Thoracic aorta (tissue), 2 donors: Measurements from ENCODE around the gene ATE1. TPM values are rescaled to one million over a fixed set of nuclear protein-coding genes. Genes with fewer than 3 reads are reported as not detected.

Experiments
- ATAC-seq: fragments of 150-250 bp; one replicate; pipeline ENCODE4 v1.8.0; 2017; ENCODE audit warnings: low read depth; ENCODE audit not compliant: insufficient number of reproducible peaks, low FRiP score
- DNase-seq: peaks from one replicate; pipeline ENCODE4 v3.0.0-alpha.2; 2020; ENCODE audit warnings: low spot score
- H3K27ac ChIP-seq, 2 donors: fragments of 200-600 bp; sonication (generic); 1 replicate in 1 of 2; 2 replicates in 1 of 2; pipeline ENCODE4 v1.5.1; 2016; ENCODE audit warnings: mild to moderate bottlenecking in 2 of 2, moderate library complexity in 2 of 2
- H3K27me3 ChIP-seq: fragments of 200-600 bp; sonication (generic); replicated peaks from 2 replicates; pipeline ENCODE4 v1.6.0; 2016; ENCODE audit warnings: mild to moderate bottlenecking; ENCODE audit not compliant: insufficient read depth
- H3K36me3 ChIP-seq: fragments of 200-600 bp; sonication (generic); one replicate; pipeline ENCODE4 v1.5.1; 2016
- H3K4me1 ChIP-seq, 2 donors: fragments of 200-600 bp; sonication (generic); 1 replicate in 1 of 2; 2 replicates in 1 of 2; pipeline versions ENCODE4 v1.5.1 to v1.6.0; 2016; ENCODE audit warnings: low read depth in 2 of 2, mild to moderate bottlenecking in 1 of 2; ENCODE audit not compliant: control insufficient read depth in 1 of 2
- H3K4me3 ChIP-seq: fragments of 200-600 bp; sonication (generic); 2 replicates; pipeline ENCODE4 v1.5.1; 2016; ENCODE audit warnings: mild to moderate bottlenecking
- H3K9me3 ChIP-seq: fragments of 200-600 bp; sonication (generic); 2 replicates; pipeline ENCODE4 v1.5.1; 2016
- CTCF ChIP-seq: fragments of 200-600 bp; sonication (generic); IDR thresholded peaks from one replicate; pipeline ENCODE4 v1.5.1; 2019; ENCODE audit warnings: antibody characterized with exemption
- total RNA-seq, 2 donors: library from RNA; depleted of rRNA; stranded (reverse); fragments of >200 nt; gene quantifications; one replicate each; pipeline versions ENCODE4 v1.1.0 to v1.2.3, GENCODE V29; 2016

The ATE1 gene
- total RNA-seq, 2 donors from 2014 or later = 14.8 to 27.4 TPM

DNA sequence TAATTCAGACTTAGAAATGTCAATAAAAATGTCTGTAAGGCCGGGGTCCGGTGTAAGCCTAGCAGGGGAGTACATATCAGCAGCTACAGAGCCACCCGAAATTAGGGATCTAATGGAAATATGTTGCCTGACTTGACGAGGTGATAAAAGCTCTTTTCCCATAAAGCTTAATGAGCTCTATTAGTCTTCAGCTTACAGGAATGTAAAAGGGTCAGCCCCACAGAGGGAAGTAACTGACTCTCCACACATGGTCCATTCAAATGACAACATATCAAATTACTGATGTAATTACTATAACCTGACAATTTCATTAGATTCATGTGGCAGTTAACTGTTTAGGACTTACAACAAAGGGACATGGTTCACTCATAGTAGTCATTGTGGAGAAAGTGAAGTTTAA is 62.3 kb downstream of the ATE1 start:
- no peak for TF ChIP-seq CTCF
- no peak for ATAC-seq
- Histone ChIP-seq H3K4me3 (no peak overlapping the region), H3K27ac (no peak overlapping the region), H3K4me1 (no peaks in the 10 kb centered on the region), H3K9me3 (no peaks in the 10 kb centered on the region), H3K36me3 (peaks cover 10% of the 10 kb centered on the region), H3K27me3 (no peaks in the 10 kb centered on the region)
- no peak for DNase-seq

DNA sequence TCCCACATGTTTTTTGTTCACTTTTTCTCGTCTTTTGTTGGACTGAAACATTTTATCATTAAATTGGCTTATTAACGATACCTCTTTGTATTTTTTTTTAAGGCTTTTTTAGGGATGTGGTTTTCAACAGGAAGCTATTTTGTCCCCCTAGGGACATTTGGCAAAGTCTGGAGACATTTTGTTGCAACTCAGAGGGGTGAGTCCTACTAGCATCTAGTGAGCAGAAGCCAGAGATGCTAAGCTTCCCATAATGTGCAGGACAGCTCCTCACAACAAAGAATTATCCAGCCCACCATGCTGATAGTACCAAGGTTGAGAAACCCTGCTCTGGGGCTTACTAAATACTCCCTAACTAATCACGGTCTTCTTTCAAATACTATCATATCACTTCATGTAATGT is 63.2 kb downstream of the ATE1 start:
- Histone ChIP-seq H3K4me3 (no peak overlapping the region), H3K27ac (no peak overlapping the region), H3K4me1 (no peaks in the 10 kb centered on the region), H3K9me3 (no peaks in the 10 kb centered on the region), H3K27me3 (no peaks in the 10 kb centered on the region), H3K36me3 (peaks cover 10% of the 10 kb centered on the region)
- no peak for DNase-seq
- ATAC-seq = no peak
- no peak for TF ChIP-seq CTCF

DNA sequence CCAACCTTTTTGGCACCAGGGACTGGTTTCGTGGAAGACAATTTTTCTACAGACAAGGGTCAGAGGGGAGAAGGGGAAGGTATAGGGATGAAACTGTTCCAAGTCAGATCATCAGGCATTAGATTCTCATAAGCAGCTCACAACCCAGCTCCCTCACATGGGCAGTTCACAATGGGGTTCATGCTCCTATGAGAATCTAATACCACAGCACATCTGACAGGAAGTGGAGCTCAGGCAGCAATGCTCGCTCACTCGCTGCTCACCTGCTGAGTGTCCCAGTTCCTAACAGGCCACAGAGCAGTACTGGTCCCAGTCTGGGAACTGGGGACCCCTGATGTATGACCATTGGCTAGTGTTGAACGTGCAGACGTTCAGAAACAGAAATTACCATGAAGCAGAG is 63.7 kb downstream of the ATE1 start:
- Histone ChIP-seq H3K9me3 (no peaks in the 10 kb centered on the region), H3K4me1 (no peaks in the 10 kb centered on the region), H3K36me3 (peaks cover 10% of the 10 kb centered on the region), H3K4me3 (no peak overlapping the region), H3K27me3 (no peaks in the 10 kb centered on the region), H3K27ac (no peak overlapping the region)
- TF ChIP-seq CTCF = no peak
- ATAC-seq (no peak), DNase-seq (no peak)

GRCh38 chr10:121862649-121863048 is 65.2 kb downstream of the ATE1 start:
- Histone ChIP-seq H3K4me3 (no peak overlapping the region), H3K27ac (no peak overlapping the region)
- TF ChIP-seq CTCF = no peak

DNA sequence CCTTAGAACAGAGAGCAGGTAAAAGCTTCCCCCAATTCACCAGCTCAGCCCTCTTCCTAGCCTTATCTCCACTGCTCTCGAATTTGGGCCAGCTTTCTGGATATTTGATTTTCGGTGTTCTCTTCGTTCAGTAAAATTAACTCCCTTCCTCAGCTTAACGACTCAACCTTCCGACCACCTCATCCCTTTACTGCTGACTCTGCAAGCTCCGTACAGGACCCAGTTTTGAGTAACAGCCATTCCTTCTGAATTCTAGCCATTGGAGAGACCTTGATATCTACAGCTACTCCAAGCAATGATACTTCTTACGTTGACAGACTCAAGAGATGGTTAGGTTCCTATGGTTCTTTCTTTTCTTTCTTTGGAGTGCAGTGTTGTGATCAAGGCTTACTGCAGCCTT is 65.8 kb downstream of the ATE1 start:
- no peaks in the 10 kb centered on the region for H3K4me1 ChIP-seq
- DNase-seq (no peak), ATAC-seq (no peak)
- H3K9me3 ChIP-seq = no peaks in the 10 kb centered on the region
- H3K27me3 ChIP-seq = no peaks in the 10 kb centered on the region
- H3K27ac ChIP-seq = no peak overlapping the region
- H3K36me3 ChIP-seq = peaks cover 3% of the 10 kb centered on the region
- no peak for TF ChIP-seq CTCF
- no peak overlapping the region for H3K4me3 ChIP-seq

More at GRCh38 chr10:121862649-121863048, 65.2 kb downstream of the ATE1 start:
- H3K36me3 ChIP-seq = peaks cover 3% of the 10 kb centered on the region
- no peaks in the 10 kb centered on the region for H3K4me1 ChIP-seq
- ATAC-seq (no peak), DNase-seq (no peak)
- H3K27me3 ChIP-seq = no peaks in the 10 kb centered on the region
- H3K9me3 ChIP-seq = no peaks in the 10 kb centered on the region
